Parathyroid adenoma (tissue), 2 donors: Measurements from ENCODE around the gene ARL13B.

ENCODE experiments used
- H2AFZ ChIP-seq: fragments of 300-600 bp; sonication (generic); one replicate; pipeline ENCODE4 v1.7.0; 2017; ENCODE audit warnings: antibody characterized with exemption, mild to moderate bottlenecking
- H3K27ac ChIP-seq: fragments of 300-600 bp; sonication (generic); one replicate; pipeline ENCODE4 v1.7.0; 2017
- H3K27me3 ChIP-seq: fragments of 300-600 bp; sonication (generic); one replicate; pipeline ENCODE4 v1.7.0; 2017; ENCODE audit warnings: low read length; ENCODE audit not compliant: control insufficient read depth, insufficient read depth
- H3K36me3 ChIP-seq: fragments of 300-600 bp; sonication (generic); one replicate; pipeline ENCODE4 v1.7.0; 2017; ENCODE audit warnings: low read length; ENCODE audit not compliant: control insufficient read depth, insufficient read depth
- H3K4me1 ChIP-seq: fragments of 300-600 bp; sonication (generic); one replicate; pipeline ENCODE4 v1.7.0; 2017; ENCODE audit warnings: control low read depth
- H3K4me2 ChIP-seq: fragments of 300-600 bp; sonication (generic); one replicate; pipeline ENCODE4 v1.7.0; 2017; ENCODE audit warnings: low read length
- H3K4me3 ChIP-seq: fragments of 300-600 bp; sonication (generic); one replicate; pipeline ENCODE4 v1.7.0; 2017; ENCODE audit warnings: low read depth, low read length
- H3K79me2 ChIP-seq: fragments of 300-600 bp; sonication (generic); one replicate; pipeline ENCODE4 v1.7.0; 2017; ENCODE audit warnings: control low read depth
- H3K9ac ChIP-seq: fragments of 300-600 bp; sonication (generic); one replicate; pipeline ENCODE4 v1.7.0; 2017; ENCODE audit warnings: mild to moderate bottlenecking
- H3K9me3 ChIP-seq: fragments of 300-600 bp; sonication (generic); one replicate; pipeline ENCODE4 v1.7.0; 2017; ENCODE audit warnings: low read length; ENCODE audit not compliant: control insufficient read depth
- CTCF ChIP-seq: fragments of 300-600 bp; sonication (generic); IDR thresholded peaks from one replicate; pipeline ENCODE4 v1.7.0; 2017; ENCODE audit warnings: antibody characterized with exemption, mild to moderate bottlenecking
- donor health status: primary hyperparathyroidism.

Gene ARL13B

GRCh38 chr3:94064243-94064860, 84.4 kb downstream of the ARL13B start:
- Histone ChIP-seq H3K9me3 (no peaks in the 10 kb centered on the region), H3K4me3 (peak overlapping the region; percentile 2), H3K9ac (no peak overlapping the region), H3K27me3 (no peaks in the 10 kb centered on the region), H3K27ac (no peak overlapping the region), H3K36me3 (no peaks in the 10 kb centered on the region), H3K79me2 (peaks cover 2% of the 10 kb centered on the region), H3K4me2 (no peak overlapping the region), H2AFZ (no peak overlapping the region), H3K4me1 (peaks cover 7% of the 10 kb centered on the region)
- no peak for TF ChIP-seq CTCF

- H2AFZ ChIP-seq = no peak overlapping the region
- H3K4me1 ChIP-seq = peaks cover 7% of the 10 kb centered on the region
- no peak for TF ChIP-seq CTCF
- no peaks in the 10 kb centered on the region for H3K9me3 ChIP-seq
- H3K4me2 ChIP-seq = no peak overlapping the region
- H3K4me3 ChIP-seq = no peak overlapping the region
- H3K27ac ChIP-seq = no peak overlapping the region
- no peak overlapping the region for H3K9ac ChIP-seq
- no peaks in the 10 kb centered on the region for H3K36me3 ChIP-seq
- H3K27me3 ChIP-seq = no peaks in the 10 kb centered on the region
- peaks cover 5% of the 10 kb centered on the region for H3K79me2 ChIP-seq
Measured at GRCh38 chr3:94065122-94065521, 85.2 kb downstream of the ARL13B start.

GRCh38 chr3:94065819-94066480, 86.0 kb downstream of the ARL13B start:
- no peak overlapping the region for H3K9ac ChIP-seq
- H3K9me3 ChIP-seq = no peaks in the 10 kb centered on the region
- no peak for TF ChIP-seq CTCF
- no peak overlapping the region for H2AFZ ChIP-seq
- H3K27me3 ChIP-seq = no peaks in the 10 kb centered on the region
- no peak overlapping the region for H3K4me3 ChIP-seq
- no peak overlapping the region for H3K4me2 ChIP-seq
- peaks cover 7% of the 10 kb centered on the region for H3K79me2 ChIP-seq
- H3K4me1 ChIP-seq = peaks cover 7% of the 10 kb centered on the region
- H3K27ac ChIP-seq = no peak overlapping the region
- no peaks in the 10 kb centered on the region for H3K36me3 ChIP-seq

GRCh38 chr3:94066506-94067500, 86.8 kb downstream of the ARL13B start:
- TF ChIP-seq CTCF = no peak
- Histone ChIP-seq H2AFZ (no peak overlapping the region), H3K9me3 (no peaks in the 10 kb centered on the region), H3K79me2 (peaks cover 8% of the 10 kb centered on the region), H3K4me3 (no peak overlapping the region), H3K4me2 (no peak overlapping the region), H3K4me1 (peaks cover 7% of the 10 kb centered on the region), H3K27me3 (no peaks in the 10 kb centered on the region), H3K27ac (no peak overlapping the region), H3K9ac (no peak overlapping the region), H3K36me3 (no peaks in the 10 kb centered on the region)
